HTERT RPE-1 (cell line): ENCODE measurements around the gene POLD2.

Experiments used
- in situ Hi-C: fragments of 300-500 bp; cut with MboI; formaldehyde crosslinking; loops from 4 replicates; pipeline ENCODE4 v1.14.3; 2020; ENCODE audit warnings: low sequenced_read_pairs

Gene POLD2

DNA sequence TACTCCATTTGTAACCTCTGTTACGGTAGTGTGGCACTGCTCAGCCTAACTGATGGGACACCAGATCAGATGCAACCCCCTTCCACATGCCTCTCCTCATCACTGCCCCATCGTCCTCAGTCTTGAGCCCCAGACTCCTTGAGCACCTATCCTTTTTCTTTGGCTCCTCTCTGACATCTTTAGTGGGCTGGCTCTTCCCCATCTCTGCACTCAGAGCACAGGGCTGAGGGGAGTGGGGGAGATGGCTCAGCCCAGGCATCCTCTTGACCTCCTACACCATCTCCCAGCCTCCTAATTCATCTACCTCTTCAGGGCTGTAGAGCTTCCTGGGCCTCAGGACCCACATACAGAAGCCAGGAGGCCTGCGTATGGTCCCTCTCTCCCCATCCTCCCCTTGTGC, 39.6 kb downstream of the POLD2 start:
- in situ Hi-C loops, result no loop called here

DNA sequence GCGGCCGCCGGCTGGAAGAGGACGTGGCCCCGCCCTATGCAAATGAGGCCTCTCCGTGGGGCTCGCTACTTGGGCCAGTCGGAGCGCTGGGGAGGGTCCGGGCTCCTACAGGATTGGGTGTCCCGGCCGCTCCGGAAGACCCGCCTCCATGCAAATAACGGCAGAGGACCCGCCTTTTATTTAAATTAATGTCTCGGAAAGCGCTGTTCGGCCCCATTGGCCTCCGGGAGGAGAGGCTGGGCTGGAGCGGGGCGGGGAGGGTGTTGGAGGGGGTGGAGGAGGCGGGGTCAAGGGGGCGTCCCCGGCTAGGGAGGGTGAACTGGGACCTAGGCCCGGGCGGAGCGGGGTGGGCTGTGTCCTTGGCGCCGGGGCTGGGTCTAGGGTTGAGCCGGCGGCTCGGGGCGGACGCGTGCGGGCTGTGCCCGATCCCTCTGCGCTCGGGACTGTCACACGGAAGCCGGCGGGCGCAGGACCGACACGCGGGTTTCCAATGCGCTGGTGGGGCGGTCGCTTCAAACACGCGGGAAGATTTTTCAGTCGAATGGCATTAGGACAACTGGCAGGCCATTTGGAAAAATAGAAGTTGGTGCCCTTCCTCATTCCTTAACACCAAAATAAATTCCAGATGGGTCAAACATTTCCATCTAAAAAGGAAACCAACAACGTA, 40.7 kb downstream of the POLD2 start:
- in situ Hi-C loops, result no loop called here

GRCh38 chr7:44081266-44081748, 42.0 kb downstream of the POLD2 start:
- in situ Hi-C loops, result no loop called here

DNA sequence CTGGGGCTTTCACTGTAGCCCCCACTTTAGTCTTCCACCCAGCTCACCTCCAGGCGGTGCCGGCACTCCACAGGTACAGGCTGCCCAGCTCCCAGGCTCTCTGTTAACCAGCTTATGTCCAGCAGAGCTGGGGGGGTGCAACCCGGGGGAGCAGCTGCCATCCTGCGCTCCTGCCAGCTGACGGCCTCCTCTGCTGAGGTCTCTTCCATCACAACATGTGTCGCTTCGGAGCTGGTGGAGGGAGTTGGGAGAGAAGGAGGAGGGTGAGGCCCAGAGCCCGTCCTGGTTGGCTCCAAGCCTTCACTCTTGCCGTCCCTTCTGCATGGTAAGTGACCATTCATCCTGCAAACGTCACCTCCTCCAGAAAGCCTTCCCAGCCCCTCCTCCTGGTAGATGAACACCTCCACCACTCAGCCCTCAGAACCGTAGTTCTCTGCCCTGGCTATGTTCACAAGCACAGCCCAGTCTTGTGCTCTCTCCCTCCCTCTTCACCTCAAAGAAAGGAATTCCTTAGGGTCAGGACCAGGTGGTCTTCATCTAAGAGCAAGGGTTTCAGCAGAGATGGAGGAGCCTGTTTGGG, 42.6 kb downstream of the POLD2 start:
- in situ Hi-C loops, result no loop called here

GRCh38 chr7:44080118-44080517, 43.2 kb downstream of the POLD2 start:
- in situ Hi-C loops, result no loop called here

DNA sequence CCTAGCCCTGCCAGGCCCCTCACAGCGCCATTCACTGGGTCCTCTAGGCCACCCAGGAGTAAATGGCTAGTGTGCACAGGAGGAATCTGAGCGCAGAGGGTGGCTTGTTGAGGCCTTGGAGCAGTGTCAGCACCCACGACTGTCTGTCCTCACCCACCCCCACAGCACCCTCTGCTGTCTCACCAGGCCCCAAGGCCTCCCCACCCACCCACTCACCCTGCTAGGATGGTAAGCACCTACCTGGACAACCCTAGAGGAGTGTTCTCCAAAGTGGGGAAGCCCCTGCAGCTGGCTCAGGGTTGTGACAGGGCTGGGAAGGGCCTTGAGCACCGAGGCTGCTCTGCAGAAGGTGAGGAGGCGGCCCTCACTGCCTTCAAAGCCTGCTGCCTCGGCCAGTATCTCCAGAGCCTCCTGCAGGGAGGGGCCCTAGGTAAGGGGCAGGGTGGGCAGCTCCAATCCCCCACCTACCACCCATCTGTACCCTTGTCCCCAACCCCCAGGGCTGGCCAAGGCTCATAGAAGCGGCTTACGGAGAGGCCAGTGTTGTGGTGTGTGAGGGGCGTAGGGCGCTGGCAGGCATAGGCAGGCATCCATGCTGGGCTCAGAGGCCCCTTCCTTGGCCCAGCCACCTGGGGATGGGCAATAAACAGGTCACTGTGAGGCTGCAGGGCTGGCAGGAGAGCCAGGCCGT, 43.9 kb downstream of the POLD2 start:
- in situ Hi-C loops, result no loop called here

DNA sequence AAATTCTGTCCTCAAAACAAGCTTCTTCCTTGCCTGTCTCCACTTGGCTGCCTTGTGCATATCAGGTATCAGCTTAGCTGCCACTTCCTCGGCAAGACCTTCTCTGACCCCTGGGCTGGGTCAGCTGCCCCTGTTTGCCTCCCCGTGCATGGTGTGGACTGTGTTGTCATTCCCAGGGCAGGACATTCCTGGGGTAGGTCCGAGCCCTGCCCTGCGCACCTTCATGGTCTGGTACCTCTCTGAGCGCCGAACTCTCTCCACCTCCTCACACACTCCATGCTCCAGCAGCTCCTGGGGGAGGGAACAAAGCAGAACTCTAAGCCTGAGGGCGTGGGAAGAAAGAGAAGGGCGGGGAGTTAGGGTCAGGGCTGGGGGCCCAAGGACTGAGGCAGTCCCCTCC, 44.8 kb downstream of the POLD2 start:
- in situ Hi-C loops, result no loop called here

- in situ Hi-C loops, result no loop called here
Measured at GRCh38 chr7:44077681-44078091, 45.7 kb downstream of the POLD2 start.

DNA sequence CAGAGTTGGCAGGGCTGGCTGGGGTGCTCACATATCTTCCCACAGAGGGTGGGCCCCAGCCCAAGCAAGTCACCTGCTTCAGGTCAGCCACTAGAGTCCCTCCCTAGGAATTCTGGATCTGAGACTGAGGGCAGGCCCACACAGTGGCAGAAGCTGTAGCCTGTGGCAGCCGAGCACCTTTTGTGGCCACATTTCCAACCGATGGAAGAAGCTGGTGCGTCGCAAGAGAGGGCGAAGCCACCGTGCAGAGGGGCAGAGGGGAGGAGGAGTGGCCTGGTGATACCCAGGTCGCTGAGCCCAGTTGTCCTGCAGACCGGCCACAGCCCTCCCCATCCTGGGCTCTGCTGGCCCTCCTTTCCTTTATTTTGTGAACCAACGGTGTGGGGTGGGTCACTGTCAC, 46.3 kb downstream of the POLD2 start:
- in situ Hi-C loops, result no loop called here

DNA sequence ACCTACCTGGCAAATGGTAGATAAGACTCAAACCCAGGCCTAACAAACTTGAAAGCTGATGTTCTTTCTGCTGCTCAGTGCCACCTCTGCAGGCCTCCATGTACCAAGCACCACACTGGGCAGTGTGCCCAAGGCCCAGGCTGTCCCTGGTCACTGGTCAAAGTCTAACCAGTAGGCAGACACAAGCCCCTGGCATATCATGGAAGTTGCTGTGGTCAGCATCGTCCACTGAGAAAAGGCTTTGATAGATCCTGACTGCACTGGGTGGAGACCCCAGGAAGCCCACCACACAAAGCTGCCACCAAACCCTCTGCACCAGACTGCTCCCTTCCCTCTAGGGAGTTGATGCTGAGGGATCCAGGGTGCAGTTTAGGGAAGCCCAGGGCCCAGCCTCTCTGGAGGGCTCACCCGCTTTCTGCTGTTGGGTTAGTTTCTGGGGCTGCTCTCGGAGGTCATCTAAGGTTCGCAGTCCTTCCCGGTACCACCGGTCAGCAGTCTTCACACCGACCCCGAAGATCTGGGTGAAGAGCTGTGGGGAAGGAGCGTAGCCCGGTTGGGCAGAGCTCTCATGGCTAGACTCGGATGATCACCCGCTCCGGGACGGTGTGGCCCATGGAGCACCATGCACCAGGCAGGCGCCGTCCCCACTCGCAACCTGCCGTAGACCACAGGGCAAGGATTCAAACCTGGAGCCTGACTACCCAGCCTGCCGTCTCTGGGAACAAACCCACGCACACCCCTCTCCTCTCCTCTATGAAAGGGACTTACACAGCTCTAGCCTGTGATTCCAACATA, 47.0 kb downstream of the POLD2 start:
- in situ Hi-C loops, result no loop called here

GRCh38 chr7:44075296-44076075, 47.9 kb downstream of the POLD2 start:
- in situ Hi-C loops, result no loop called here

DNA sequence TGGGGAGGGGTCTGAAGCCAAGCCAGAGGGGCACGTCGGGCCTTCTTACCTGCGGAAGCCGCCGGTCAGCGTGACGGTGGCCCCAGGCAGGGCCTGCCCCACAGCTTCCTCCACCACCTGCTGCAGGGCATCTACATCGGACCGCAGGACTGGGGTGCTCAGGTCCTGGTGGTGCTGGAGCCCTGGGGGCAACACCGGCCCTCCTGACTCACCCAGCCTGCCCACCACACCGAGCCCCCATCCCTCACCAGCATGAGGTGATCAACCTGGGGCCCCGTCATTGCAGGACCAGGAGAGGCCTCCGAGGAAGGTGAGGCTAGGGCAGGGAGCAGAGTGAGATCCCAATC, 49.0 kb downstream of the POLD2 start:
- in situ Hi-C loops, result no loop called here

DNA sequence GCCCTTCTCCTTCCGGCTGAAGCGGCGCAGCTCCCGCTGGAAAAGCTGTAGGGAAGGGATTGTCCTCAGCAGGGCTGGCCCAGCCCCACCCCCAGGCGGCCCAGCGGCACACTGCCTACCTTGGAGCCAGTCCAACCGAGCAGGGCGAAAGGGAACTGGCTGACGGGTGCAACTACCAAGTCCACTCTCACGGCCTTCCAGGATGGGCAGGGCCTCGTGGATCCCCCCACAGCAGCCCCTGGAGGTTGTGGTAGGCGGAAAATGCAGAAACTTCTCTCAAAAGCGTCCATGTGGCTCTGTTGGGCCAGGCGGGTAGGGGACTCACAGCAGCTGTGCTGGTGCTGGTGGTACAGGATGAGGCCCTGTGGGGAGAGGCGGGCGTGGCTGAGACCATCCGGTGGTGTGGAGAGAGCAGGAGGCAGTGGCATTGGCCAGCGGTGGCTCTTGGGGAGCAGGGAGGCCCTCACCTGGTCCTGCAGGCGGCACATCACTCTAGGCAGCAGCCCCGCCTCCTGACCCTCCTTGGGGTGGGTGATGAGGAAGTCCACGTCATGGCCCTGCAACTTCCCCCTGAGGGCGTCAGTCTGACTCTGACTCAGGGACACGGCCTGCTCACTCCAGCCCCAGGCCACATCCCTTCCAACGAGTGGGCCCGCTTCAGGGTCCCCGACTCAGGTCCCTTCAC, 49.5 kb downstream of the POLD2 start:
- in situ Hi-C loops, result no loop called here

GRCh38 chr7:44072364-44073231, 50.8 kb downstream of the POLD2 start:
- in situ Hi-C loops, result no loop called here

DNA sequence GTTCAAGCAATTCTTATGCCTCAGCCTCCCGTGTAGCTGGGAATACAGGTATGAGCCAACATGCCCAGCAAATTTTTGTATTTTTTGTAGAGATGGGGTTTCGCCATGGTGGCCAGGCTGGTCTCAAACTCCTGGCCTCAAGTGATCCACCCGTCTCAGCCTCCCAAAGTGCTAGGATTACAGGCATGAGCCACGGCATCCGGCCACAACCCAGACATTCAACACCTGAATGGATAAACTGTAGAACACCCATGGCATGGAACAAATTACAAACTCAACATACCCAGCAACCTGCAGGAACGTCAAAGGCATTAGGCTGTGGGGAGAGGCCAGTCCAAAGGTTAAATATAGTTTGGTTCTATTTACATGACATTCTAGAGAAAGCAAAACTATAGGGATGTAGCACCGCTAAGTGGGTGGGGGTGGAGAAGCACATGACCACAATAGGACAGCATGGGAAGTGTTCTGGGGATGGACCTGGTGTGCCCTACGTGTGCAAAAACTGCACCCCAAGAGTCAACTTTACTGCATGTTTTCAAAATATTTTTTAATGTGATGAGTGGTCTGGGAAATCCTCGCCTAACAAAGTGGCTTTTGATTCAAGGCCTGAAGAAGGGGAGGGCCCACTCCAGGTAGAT, 51.5 kb downstream of the POLD2 start:
- in situ Hi-C loops, result no loop called here

GRCh38 chr7:44068054-44068453, 55.3 kb downstream of the POLD2 start:
- in situ Hi-C loops, result no loop called here

- in situ Hi-C loops, result no loop called here
Measured at GRCh38 chr7:44067064-44067951, 56.0 kb downstream of the POLD2 start.
